ENCODE data around the gene OS9. TPM values are rescaled to one million over a fixed set of nuclear protein-coding genes. Genes with fewer than 3 reads are reported as not detected.
A peak's percentile ranks its signal among the peaks of the same experiment; 100 is the strongest.

OS9 gene
- total RNA-seq, 4 donors from 2014 or later, result 185 to 288 (median 224) TPM

GRCh38 chr12:57725851-57726150 is 31.9 kb downstream of the OS9 start:
- peaks cover 0 to 22% (median 0%) of the 10 kb centered on the region in 4 donors for H3K4me1 ChIP-seq
- no peak for DNase-seq (ENCODE audit: low spot score in 2 of 2)
- no peaks in the 10 kb centered on the region for H3K9me3 ChIP-seq
- peaks cover 0 to 15% (median 3%) of the 10 kb centered on the region in 3 donors for H3K36me3 ChIP-seq
- H3K27me3 ChIP-seq, result peaks cover 0 to 5% of the 10 kb centered on the region in 2 donors
- WGBS, 2 donors, result 53 to 64% methylated on average over 8 to 10 of the region's 10 CpGs
- peak overlapping the region in 2 of 4 donors; percentile 42 to 66 for H3K27ac ChIP-seq
- TF ChIP-seq POLR2A (IDR thresholded peaks at IDR 0.05) (no peak), CTCF (IDR thresholded peaks at IDR 0.05) (no peak), EP300 (IDR thresholded peaks at IDR 0.05) (no peak)
- peak overlapping the region; percentile 49 to 76 (median 54) for H3K4me3 ChIP-seq

- Histone ChIP-seq H3K4me1 (peaks cover 0 to 22% (median 0%) of the 10 kb centered on the region in 4 donors), H3K9me3 (no peaks in the 10 kb centered on the region), H3K4me3 (peak overlapping the region; percentile 49 to 76 (median 54)), H3K36me3 (peaks cover 0 to 10% (median 0%) of the 10 kb centered on the region in 3 donors), H3K27me3 (peaks cover 0 to 5% of the 10 kb centered on the region in 2 donors), H3K27ac (peak overlapping the region in 3 of 4 donors; percentile 42 to 66 (median 56))
- DNase-seq (ENCODE audit: low spot score in 2 of 2), result no peak
- TF ChIP-seq CTCF (IDR thresholded peaks at IDR 0.05) (peak; percentile 57 to 76 (median 67)), POLR2A (IDR thresholded peaks at IDR 0.05) (no peak), EP300 (IDR thresholded peaks at IDR 0.05) (no peak)
- 32 to 41% methylated on average over 28 to 65 of the region's 79 CpGs for WGBS, 2 donors
Measured at GRCh38 chr12:57726151-57726883, 32.4 kb downstream of the OS9 start.

- 33 to 39% methylated on average over 38 to 63 of the region's 76 CpGs for WGBS, 2 donors
- peak in 3 of 5 experiments; percentile 17 to 28 (median 17) for TF ChIP-seq CTCF (IDR thresholded peaks at IDR 0.05)
- TF ChIP-seq POLR2A (IDR thresholded peaks at IDR 0.05), result no peak
- peak in 1 of 2 donors; percentile 7 for TF ChIP-seq EP300 (IDR thresholded peaks at IDR 0.05)
- Histone ChIP-seq H3K36me3 (peaks cover 0 to 2% (median 0%) of the 10 kb centered on the region in 3 donors), H3K4me3 (peak overlapping the region; percentile 49 to 76 (median 54)), H3K27me3 (peaks cover 0 to 7% of the 10 kb centered on the region in 2 donors), H3K9me3 (no peaks in the 10 kb centered on the region), H3K4me1 (peaks cover 0 to 22% (median 0%) of the 10 kb centered on the region in 4 donors), H3K27ac (peak overlapping the region in 2 of 4 donors; percentile 42 to 66)
- no peak for DNase-seq (ENCODE audit: low spot score in 2 of 2)
Measured at GRCh38 chr12:57726884-57727757, 33.2 kb downstream of the OS9 start.

GRCh38 chr12:57727758-57728395 is 33.9 kb downstream of the OS9 start:
- Histone ChIP-seq H3K27me3 (peaks cover 0 to 15% of the 10 kb centered on the region in 2 donors), H3K9me3 (no peaks in the 10 kb centered on the region), H3K27ac (no peak overlapping the region), H3K4me1 (peaks cover 0 to 22% (median 0%) of the 10 kb centered on the region in 4 donors), H3K36me3 (no peaks in the 10 kb centered on the region), H3K4me3 (no peak overlapping the region)
- no peak for DNase-seq (ENCODE audit: low spot score in 2 of 2)
- 62 to 71% methylated on average over 20 to 21 of the region's 21 CpGs for WGBS, 2 donors
- TF ChIP-seq CTCF (IDR thresholded peaks at IDR 0.05) (no peak), EP300 (IDR thresholded peaks at IDR 0.05) (no peak)
